Measurements from ENCODE around the gene GCKR. TPM values are rescaled to one million over a fixed set of nuclear protein-coding genes. Genes with fewer than 3 reads are reported as not detected.

Gene GCKR
- total RNA-seq, 1 experiment from 2014 or later: not detected

GRCh38 chr2:27527182-27527581 lies 30.5 kb downstream of the GCKR start:
- DNase-seq (ENCODE audit: low read depth, low spot score) (peak; percentile 33), ATAC-seq (peak; percentile 80)
- Histone ChIP-seq H3K9me2 (ENCODE audit: insufficient read depth) (no peaks in the 10 kb centered on the region), H3K9ac (ENCODE audit: low read length) (no peak overlapping the region), H3K79me2 (ENCODE audit: insufficient read depth, low read length) (no peaks in the 10 kb centered on the region), H3K36me3 (ENCODE audit: control insufficient read depth in 1 of 2, insufficient read depth in 2 of 2, low read length in 2 of 2) (no peaks in the 10 kb centered on the region), H3K4me2 (ENCODE audit: low read length) (peak overlapping the region; percentile 58), H3K27me3 (ENCODE audit: insufficient read depth, low read length) (no peaks in the 10 kb centered on the region), H3K4me3 (replicated peaks in 1 of 2; ENCODE audit: low read depth in 1 of 2, low read length in 2 of 2) (peak overlapping the region in 1 of 2 experiments; percentile 8; a peak in 1 of 4 replicates), H3K9me3 (ENCODE audit: control insufficient read depth in 1 of 2, insufficient read depth in 1 of 2, low read depth in 1 of 2, low read length in 2 of 2) (no peaks in the 10 kb centered on the region), H2AFZ (ENCODE audit: low read depth, low read length, poor library complexity, severe bottlenecking) (peak overlapping the region; percentile 49), H3K4me1 (ENCODE audit: control insufficient read depth in 1 of 2, insufficient read depth in 2 of 2, low read length in 2 of 2) (peaks cover 3 to 12% of the 10 kb centered on the region in 2 experiments; a peak in 3 of 4 replicates), H3K27ac (ENCODE audit: low read depth, low read length) (no peak overlapping the region), H4K20me1 (ENCODE audit: insufficient read depth) (no peaks in the 10 kb centered on the region)
- BruUV-seq (replicated peaks): no TSS peak
- ChIA-PET RAD21 (ENCODE audit: low non-redundant PET in 1 of 2, low total read pairs in 2 of 2, uncharacterized antibody in 2 of 2, unreplicated experiment in 2 of 2) (no interaction called here), CTCF (no interaction called here), POLR2A (interaction anchor here (1.4 kb wide), 1 partner anchor 55 kb away, joined by 4 read pairs; the partner anchor contains the start of gene ZNF512)
- intact Hi-C loops (cut with micrococcal nuclease): no loop called here
- TF ChIP-seq SIN3A (IDR thresholded peaks at IDR 0.05; ENCODE audit: low read depth) (0 out of 2 replicates have a peak, but pooled peaks have one; percentile 1), ZFX (IDR thresholded peaks at IDR 0.05) (no peak), JUND (IDR thresholded peaks at IDR 0.05) (peak; percentile 77), POLR2AphosphoS5 (IDR thresholded peaks at IDR 0.05; ENCODE audit: low read depth, low read length) (no peak), REST (IDR thresholded peaks at IDR 0.05; ENCODE audit: low read depth) (no peak), RAD21 (IDR thresholded peaks at IDR 0.05; ENCODE audit: low read depth) (no peak), CEBPB (IDR thresholded peaks at IDR 0.05; ENCODE audit: low read depth) (peak; percentile 56), EZH2 (IDR thresholded peaks at IDR 0.05) (no peak), SRF (IDR thresholded peaks at IDR 0.05; ENCODE audit: low read depth) (peak; percentile 40; the same call in 1 of the 2 replicates), FOSL1 (IDR thresholded peaks at IDR 0.05; ENCODE audit: low read depth) (peak; percentile 79; the same call in 1 of the 2 replicates), SP1 (IDR thresholded peaks at IDR 0.05; ENCODE audit: low read depth) (peak; percentile 37), POLR2A (IDR thresholded peaks at IDR 0.05; ENCODE audit: borderline replicate concordance, extremely low read depth, insufficient read depth, insufficient read length) (no peak), CTCF (IDR thresholded peaks at IDR 0.05 in 2 of 3, conservative IDR thresholded peaks at IDR 0.05 in 1 of 3; ENCODE audit: borderline replicate concordance in 1 of 3, insufficient read depth in 1 of 3, low read depth in 2 of 3, low read length in 2 of 3) (no peak)
- TF ChIP-seq, protein P1, sequence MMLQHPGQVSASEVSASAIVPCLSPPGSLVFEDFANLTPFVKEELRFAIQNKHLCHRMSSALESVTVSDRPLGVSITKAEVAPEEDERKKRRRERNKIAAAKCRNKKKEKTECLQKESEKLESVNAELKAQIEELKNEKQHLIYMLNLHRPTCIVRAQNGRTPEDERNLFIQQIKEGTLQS (IDR thresholded peaks at IDR 0.05): peak; percentile 36; the same call in 1 of the 2 replicates

All from HCT116 (cell line).